HK-2 (cell line): ENCODE data around the gene FAM89A.
A peak's percentile ranks its signal among the peaks of the same experiment; 100 is the strongest.

Experiments used
- DNase-seq: peaks from one replicate; pipeline ENCODE4 v3.0.0-alpha.2; 2018; ENCODE audit not compliant: unreplicated experiment

FAM89A gene

DNA sequence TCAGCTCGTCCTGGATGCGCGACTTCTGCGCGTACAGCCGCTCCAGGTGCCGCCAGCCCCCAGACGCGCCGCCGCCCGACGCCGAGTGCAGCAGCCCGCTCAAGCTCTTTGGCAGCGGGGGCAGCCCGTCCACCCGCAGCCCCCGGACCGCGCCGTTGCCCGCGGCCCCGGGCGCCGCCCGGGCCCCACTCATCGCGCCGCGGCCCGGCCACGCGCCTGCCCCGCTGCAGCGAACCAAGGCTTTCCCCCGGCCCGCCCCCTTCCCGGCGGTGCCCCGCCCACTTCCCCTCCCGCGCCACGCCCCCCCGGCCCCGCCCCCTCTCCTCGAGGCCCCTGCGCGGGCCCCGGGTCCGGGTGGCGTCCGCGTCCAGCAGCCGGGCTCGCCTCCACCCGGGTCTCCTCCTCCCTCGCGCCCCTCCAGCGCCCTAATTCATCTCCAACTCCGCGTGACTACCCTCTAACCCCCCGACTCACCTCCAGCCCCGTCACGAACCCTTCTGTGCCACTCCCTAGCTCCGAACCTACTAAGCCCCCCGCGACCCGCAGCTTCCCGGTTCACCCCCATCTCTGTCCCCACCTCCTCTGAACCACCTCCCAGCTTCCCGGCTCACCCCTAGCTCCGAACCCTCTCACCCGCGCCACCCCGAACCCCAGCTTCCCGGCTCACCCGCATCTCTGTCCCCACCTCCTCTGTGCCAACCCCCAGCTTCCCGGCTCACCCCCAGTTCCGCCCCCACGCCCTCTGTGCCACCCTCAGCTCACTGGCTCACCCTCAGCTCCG lies at the start of gene FAM89A:
Gene FAM89A, minus strand, starts transcription at position 236 of the 781 bp plus-strand sequence. Its CDS starts 43 bp downstream, at position 193.
- DNase-seq = peak; percentile 73

- DNase-seq = no peak
Measured at GRCh38 chr1:231084353-231084752, 44.3 kb upstream of the FAM89A start.

DNA sequence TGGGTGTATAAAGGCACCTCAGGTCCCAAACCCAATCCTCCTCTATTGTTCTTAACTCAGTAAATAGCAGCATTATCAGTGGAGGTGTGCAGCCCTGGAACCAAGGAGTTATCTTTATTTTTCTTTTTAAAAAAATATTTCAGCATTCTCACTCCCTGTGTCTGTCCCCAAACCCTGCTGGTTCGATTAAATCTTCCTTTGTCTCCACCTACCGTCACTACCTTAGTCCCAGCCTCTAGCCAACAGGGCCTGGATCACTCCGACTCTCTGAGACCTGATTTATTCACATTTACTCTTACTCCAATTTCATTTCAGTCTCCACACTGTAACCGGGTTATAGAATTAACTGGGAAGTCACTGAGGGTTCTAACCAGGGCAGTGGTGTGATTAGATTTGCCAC lies 39.1 kb upstream of the FAM89A start:
- no peak for DNase-seq

- DNase-seq = no peak
Measured at GRCh38 chr1:231078250-231078649, 38.2 kb upstream of the FAM89A start.

GRCh38 chr1:231076802-231077201 lies 36.7 kb upstream of the FAM89A start:
- DNase-seq = no peak

DNA sequence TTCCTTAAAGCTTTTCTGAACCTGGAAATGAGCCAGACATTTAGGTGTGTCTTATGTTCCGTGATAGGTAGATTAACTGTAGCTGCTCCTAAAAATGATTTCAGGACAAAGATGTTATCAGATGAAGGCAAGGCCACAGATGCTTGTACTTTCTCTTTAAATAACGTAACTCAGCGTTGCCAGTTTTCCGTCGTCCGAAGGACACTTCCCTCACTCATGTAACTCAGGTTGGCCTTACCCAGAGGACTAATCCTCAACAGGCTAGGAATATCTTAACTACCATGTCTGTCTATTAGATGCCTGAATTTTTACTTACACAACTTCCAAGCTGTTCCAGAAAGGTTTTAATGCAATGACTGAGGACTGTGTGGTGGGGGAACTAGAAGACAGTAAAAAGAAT lies 35.4 kb upstream of the FAM89A start:
- no peak for DNase-seq

DNA sequence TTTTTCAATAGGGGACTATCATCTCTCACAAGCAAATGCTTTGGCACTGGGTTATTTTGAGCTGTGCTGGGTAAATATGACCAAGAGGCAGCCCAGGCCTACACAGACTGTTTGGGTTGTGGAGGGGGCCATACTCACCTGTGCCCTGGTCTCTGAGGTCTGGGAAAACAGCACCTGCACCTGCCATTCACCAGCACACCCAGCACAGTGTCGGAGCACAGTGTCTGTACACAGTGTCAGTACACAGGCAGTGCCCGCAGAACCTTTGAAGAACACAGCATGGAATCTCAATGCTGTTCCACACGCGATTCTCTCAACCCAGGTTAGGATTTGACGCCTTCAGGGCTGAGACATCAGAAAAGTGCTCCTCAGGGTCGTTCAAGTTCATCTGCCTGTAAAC lies 35.0 kb upstream of the FAM89A start:
- no peak for DNase-seq

DNA sequence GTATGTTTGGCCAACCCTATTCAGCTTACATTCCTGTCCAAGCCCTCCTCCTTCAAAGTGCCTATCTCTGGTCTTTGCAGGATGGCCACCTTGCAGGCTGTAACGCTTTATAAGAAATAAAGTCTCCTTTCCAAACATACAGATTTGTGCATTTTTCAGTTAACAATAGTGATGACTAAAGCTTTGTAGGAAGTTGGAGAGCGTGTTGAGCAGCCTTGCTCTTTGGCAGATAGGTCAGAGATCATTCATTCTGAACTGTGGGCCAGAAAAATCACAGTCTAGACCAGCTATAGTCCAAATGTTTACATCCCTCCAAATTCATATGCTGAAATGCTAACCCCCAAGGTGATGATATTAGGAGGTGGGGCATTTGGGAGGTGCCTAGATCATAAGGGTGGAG lies 34.0 kb upstream of the FAM89A start:
- DNase-seq = no peak

GRCh38 chr1:231073331-231073730 lies 33.3 kb upstream of the FAM89A start:
- DNase-seq = no peak

GRCh38 chr1:231072502-231073094 lies 32.5 kb upstream of the FAM89A start:
- DNase-seq = no peak

- DNase-seq = no peak
Measured at GRCh38 chr1:231072041-231072440, 32.0 kb upstream of the FAM89A start.

GRCh38 chr1:231070758-231071444 lies 30.8 kb upstream of the FAM89A start:
- DNase-seq = no peak

DNA sequence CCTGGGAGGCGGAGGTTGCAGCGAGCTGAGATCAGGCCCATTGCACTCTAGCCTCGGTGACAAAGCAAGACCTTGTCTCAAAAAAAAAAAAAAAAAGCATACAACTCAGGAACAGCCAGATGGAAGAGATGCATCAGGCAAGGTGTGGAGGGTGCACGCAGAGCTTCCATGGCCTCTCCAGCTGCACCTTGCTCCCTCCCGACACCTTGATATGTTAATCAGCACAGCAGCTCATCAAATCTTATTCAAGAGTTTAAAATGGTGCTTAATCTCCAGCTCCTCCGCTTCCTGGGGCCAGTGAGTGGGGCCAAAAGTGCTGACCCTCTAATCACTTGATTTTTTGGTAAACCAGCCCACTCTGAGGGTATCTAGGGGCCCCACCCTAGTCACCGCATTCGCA lies 29.3 kb upstream of the FAM89A start:
- no peak for DNase-seq

DNA sequence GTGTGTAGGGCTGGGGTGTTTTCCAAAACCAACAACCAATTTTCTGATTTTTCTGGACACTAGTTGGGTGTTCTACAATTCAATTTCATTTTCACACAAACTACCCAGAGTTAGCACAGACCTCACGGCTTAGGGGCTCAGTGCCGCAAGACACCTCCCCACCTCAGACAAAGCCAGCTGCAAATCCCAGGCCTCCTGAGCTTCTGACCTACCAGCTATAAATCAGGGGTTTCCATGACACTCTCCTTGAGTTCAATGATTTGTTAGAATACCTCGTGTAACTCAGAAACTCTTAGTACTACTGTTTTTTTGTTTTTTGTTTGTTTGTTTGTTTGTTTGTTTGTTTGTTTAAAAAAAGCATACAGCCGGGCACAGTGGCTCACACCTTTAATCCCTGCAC lies 28.7 kb upstream of the FAM89A start:
- DNase-seq = no peak

DNA sequence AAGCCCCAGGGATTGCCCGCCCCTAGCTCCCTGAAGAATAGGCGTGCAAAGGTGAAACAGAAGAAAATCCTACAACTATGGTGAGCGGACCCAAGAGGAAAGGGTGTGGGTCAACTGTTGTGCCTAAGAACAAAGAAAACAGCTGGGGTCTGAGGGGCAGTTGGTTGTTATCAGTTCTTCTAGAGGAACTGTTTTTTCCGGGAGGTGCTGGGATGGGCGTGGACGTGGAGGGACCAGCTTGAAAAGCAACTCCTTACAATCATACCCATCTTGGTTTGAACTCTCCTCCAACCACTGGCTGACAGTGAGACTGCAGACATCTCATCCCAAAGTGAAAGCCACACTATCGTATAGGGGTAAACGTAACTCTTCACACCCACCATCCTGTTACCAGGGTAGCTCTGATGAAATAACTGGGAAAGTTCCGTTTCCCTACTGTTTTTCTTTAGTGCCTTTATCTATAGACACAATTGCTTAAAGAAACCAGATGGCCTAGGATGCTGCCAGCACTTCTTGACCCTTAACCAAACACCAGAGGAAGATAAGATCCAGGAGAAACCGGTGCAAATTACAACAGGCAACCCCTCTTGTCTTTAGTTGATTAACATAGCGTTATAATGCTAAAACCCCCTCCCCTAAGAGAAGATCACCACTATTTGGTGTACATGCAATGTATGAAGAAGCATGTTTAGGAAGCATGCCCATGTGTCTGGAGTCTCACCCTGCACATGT lies 25.6 kb upstream of the FAM89A start:
- DNase-seq = no peak

GRCh38 chr1:231064418-231064817 lies 24.4 kb upstream of the FAM89A start:
- DNase-seq = no peak

- DNase-seq = no peak
Measured at GRCh38 chr1:231063331-231063730, 23.3 kb upstream of the FAM89A start.

GRCh38 chr1:231062500-231063270 lies 22.6 kb upstream of the FAM89A start:
- DNase-seq = no peak

DNA sequence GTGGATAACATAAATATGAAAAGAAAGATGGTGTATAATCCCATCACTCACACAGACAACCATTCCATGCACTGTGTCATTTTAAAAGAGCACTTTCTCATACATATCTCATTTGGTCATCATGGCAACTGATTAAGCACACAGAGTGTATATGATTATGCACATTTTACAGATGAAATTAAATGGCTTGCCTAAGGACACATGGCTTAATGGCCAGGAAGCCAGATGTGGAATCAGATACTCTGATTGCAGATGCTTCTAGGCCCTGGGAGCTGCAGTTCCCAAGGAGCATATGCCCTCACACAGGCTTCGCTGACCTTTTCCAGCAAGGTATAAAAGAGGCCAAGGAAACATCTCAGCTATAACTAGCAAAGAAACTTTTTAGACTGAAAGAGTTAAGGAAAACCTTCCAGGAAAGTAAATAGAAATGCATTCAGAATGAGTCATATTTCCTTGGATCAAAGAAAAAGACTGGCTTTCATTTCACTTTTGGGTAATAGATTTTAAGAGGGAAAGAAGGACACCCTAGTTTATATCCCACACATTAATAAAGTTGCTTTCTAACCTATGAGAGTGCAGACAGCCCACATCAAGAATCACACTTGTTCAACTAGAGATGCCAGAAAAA lies 19.6 kb upstream of the FAM89A start:
- DNase-seq = no peak

DNA sequence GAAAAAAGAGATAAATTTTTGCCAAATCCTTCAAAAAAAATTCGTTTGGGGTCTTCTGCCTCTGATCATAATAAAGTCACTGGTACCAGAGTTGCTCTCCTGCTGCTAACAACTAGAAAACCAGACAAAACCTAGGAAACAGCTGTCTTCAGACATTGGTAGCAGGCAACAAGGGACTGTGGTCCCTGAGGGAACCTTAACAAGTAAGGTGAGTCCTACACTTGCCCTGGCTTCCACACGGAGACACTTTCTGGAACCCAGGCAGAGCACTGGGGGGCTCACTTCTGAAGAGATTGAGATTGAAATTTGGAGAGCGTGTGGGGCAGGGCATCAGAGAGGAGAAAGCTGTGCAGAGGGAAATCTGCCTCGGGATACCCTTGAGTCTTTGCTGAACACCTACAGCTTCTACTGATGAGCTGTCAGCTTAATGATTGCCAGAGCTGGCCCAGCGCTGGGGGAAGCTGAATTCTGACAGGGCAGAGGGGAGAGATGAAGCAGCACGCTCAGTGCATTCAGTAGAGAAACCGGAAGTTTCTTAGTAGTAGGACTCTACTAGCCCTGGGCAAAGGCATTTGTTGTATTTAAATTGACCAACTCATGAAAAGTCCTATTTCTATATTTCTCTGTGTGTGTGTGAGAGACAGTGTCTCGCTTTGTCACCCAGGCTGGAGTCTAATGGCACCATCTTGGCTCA lies 18.5 kb upstream of the FAM89A start:
- peak; percentile 75 for DNase-seq
